ENCODE measurements around the gene HES6.

DNA sequence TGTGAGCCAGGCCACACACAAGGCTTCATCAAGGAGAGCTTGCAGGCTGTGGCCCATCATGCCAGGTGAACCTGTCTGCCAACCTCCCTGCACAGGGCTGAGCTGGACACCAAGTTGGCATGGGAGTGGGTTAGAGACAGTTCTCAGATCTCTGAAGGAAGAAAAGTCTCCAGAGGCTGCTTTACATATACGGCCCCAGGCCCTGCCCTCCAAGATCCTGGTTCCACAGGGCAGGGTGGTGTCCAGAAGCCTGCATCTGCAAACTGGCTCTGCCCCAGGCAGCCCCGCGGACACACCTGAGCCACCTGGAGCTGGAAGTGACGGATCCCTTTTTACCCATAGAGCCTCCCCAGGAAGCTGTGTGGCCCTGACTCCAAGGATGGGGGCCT lies 24.2 kb upstream of the HES6 start:
- TF ChIP-seq, protein P1, sequence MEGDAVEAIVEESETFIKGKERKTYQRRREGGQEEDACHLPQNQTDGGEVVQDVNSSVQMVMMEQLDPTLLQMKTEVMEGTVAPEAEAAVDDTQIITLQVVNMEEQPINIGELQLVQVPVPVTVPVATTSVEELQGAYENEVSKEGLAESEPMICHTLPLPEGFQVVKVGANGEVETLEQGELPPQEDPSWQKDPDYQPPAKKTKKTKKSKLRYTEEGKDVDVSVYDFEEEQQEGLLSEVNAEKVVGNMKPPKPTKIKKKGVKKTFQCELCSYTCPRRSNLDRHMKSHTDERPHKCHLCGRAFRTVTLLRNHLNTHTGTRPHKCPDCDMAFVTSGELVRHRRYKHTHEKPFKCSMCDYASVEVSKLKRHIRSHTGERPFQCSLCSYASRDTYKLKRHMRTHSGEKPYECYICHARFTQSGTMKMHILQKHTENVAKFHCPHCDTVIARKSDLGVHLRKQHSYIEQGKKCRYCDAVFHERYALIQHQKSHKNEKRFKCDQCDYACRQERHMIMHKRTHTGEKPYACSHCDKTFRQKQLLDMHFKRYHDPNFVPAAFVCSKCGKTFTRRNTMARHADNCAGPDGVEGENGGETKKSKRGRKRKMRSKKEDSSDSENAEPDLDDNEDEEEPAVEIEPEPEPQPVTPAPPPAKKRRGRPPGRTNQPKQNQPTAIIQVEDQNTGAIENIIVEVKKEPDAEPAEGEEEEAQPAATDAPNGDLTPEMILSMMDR (IDR thresholded peaks at IDR 0.05) = no peak
- no peak for TF ChIP-seq POLR2A (IDR thresholded peaks at IDR 0.05)

Data from Peyer's patch (tissue), 4 donors.